HG02981 (cell line): ENCODE data around the gene LRRC32.
"Not testable (repeated sequence)": the region's sequence is repeated elsewhere in the genome, so short reads cannot be mapped to it uniquely, and the experiment has no call there.

Experiments
- ATAC-seq: cut with Tn5 transposase; IDR thresholded peaks from one replicate; pipeline ENCODE4 v1.9.1; 2021; ENCODE audit warnings: mild to moderate bottlenecking, moderate library complexity; ENCODE audit not compliant: unreplicated experiment

Gene LRRC32

GRCh38 chr11:76653012-76653673 is 17.4 kb downstream of the LRRC32 start:
- no peak for ATAC-seq

GRCh38 chr11:76649851-76650372 is 20.6 kb downstream of the LRRC32 start:
- ATAC-seq: no peak

- no peak for ATAC-seq
Measured at GRCh38 chr11:76649011-76649410, 21.5 kb downstream of the LRRC32 start.

GRCh38 chr11:76648061-76648460 is 22.5 kb downstream of the LRRC32 start:
- ATAC-seq: no peak

- ATAC-seq: no peak
Measured at GRCh38 chr11:76646882-76647534, 23.5 kb downstream of the LRRC32 start.

- ATAC-seq: no peak
Measured at GRCh38 chr11:76644591-76644990, 26.0 kb downstream of the LRRC32 start.

- ATAC-seq: not testable (repeated sequence)
Measured at GRCh38 chr11:76643711-76644110, 26.8 kb downstream of the LRRC32 start.

GRCh38 chr11:76642341-76642740 is 28.2 kb downstream of the LRRC32 start:
- ATAC-seq: no peak

GRCh38 chr11:76641905-76642304 is 28.6 kb downstream of the LRRC32 start:
- ATAC-seq: no peak

- ATAC-seq: no peak
Measured at GRCh38 chr11:76640501-76640900, 30.0 kb downstream of the LRRC32 start.

- ATAC-seq: no peak
Measured at GRCh38 chr11:76639621-76640020, 30.9 kb downstream of the LRRC32 start.

- ATAC-seq: no peak
Measured at GRCh38 chr11:76638270-76639197, 32.0 kb downstream of the LRRC32 start.

- ATAC-seq: peak; percentile 80
Measured at GRCh38 chr11:76637491-76638269, 32.9 kb downstream of the LRRC32 start.

GRCh38 chr11:76636826-76637460 is 33.6 kb downstream of the LRRC32 start:
- no peak for ATAC-seq

- ATAC-seq: no peak
Measured at GRCh38 chr11:76635991-76636738, 34.4 kb downstream of the LRRC32 start.

- ATAC-seq: no peak
Measured at GRCh38 chr11:76634886-76635285, 35.7 kb downstream of the LRRC32 start.

- ATAC-seq: no peak
Measured at GRCh38 chr11:76632492-76632891, 38.1 kb downstream of the LRRC32 start.

GRCh38 chr11:76631566-76632308 is 38.8 kb downstream of the LRRC32 start:
- ATAC-seq: no peak
